ENCODE measurements around the gene PRSS12. TPM values are rescaled to one million over a fixed set of nuclear protein-coding genes. Genes with fewer than 3 reads are reported as not detected.

Gene PRSS12
- total and polyA plus RNA-seq, 2 donors (not counting 1 experiment from before 2014, with no cell fraction given) = not detected

- H3K9me3 ChIP-seq (ENCODE audit: control extremely low read depth in 1 of 3, control insufficient read depth in 2 of 3, insufficient read depth in 1 of 3, low read length in 2 of 3) = no peaks in the 10 kb centered on the region
- H3K36me3 ChIP-seq (replicated peaks in 1 of 2; ENCODE audit: control extremely low read depth in 1 of 2, control insufficient read depth in 1 of 2, extremely low read depth in 1 of 2, insufficient read depth in 2 of 2, low read length in 1 of 2) = peaks cover 1 to 17% of the 10 kb centered on the region in 2 experiments
- Mint-ChIP-seq H3K4me3 (peak overlapping the region; percentile 95), H3K27ac (peak overlapping the region; percentile 91), H3K9me3 (ENCODE audit: insufficient read depth) (no peaks in the 10 kb centered on the region), H3K4me1 (peaks cover 49% of the 10 kb centered on the region), H3K27me3 (no peaks in the 10 kb centered on the region)
- H3K4me1 ChIP-seq (ENCODE audit: control insufficient read depth in 2 of 2, insufficient read depth in 2 of 2, low read length in 2 of 2) = peaks cover 30 to 34% of the 10 kb centered on the region in 2 donors
- WGBS (ENCODE audit: insufficient coverage) = 0% methylated on average over 10 of the region's 13 CpGs
- no peaks in the 10 kb centered on the region for H3K27me3 ChIP-seq (replicated peaks in 1 of 4; ENCODE audit: control extremely low read depth in 1 of 4, control insufficient read depth in 3 of 4, insufficient read depth in 4 of 4, low read length in 3 of 4)
- H2AFZ ChIP-seq (ENCODE audit: insufficient read depth, low read depth, low read length, poor library complexity, severe bottlenecking) = peak overlapping the region; percentile 68
- peaks cover 8% of the 10 kb centered on the region for H3K79me2 ChIP-seq (ENCODE audit: control insufficient read depth, insufficient read depth, low read length)
- peak overlapping the region; percentile 81 to 95 (median 90) for H3K4me3 ChIP-seq (ENCODE audit: control extremely low read depth in 1 of 5, extremely low read depth in 1 of 5, insufficient read depth in 1 of 5, low read depth in 2 of 5, low read length in 4 of 5)
- ATAC-seq (ENCODE audit: low read depth) = no peak
- peak; percentile 34 for DNase-seq
- intact Hi-C loops (cut with micrococcal nuclease) = loop anchor here (5.0 to 10.0 kb wide), 2 partner anchors 558 to 1025 kb away; partner anchors contain the start of gene SEC24D
- TF ChIP-seq EZH2 (IDR thresholded peaks at IDR 0.05; ENCODE audit: borderline replicate concordance, insufficient read depth, low read depth, low read length, poor library complexity, severe bottlenecking) = no peak
- TF ChIP-seq, protein P1, sequence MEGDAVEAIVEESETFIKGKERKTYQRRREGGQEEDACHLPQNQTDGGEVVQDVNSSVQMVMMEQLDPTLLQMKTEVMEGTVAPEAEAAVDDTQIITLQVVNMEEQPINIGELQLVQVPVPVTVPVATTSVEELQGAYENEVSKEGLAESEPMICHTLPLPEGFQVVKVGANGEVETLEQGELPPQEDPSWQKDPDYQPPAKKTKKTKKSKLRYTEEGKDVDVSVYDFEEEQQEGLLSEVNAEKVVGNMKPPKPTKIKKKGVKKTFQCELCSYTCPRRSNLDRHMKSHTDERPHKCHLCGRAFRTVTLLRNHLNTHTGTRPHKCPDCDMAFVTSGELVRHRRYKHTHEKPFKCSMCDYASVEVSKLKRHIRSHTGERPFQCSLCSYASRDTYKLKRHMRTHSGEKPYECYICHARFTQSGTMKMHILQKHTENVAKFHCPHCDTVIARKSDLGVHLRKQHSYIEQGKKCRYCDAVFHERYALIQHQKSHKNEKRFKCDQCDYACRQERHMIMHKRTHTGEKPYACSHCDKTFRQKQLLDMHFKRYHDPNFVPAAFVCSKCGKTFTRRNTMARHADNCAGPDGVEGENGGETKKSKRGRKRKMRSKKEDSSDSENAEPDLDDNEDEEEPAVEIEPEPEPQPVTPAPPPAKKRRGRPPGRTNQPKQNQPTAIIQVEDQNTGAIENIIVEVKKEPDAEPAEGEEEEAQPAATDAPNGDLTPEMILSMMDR (IDR thresholded peaks at IDR 0.05) = no peak
- peak overlapping the region; percentile 95 to 96 for H3K27ac ChIP-seq (ENCODE audit: low read length in 2 of 2)
- POLR2A ChIA-PET = no interaction called here
- H3K4me2 ChIP-seq (replicated peaks; ENCODE audit: low read depth, low read length, poor library complexity, severe bottlenecking) = peak overlapping the region; percentile 81
- H4K20me1 ChIP-seq (ENCODE audit: control insufficient read depth, insufficient read depth, low read length, poor library complexity, severe bottlenecking) = no peaks in the 10 kb centered on the region
- CTCF ChIA-PET = interaction anchor here (0.8 to 1.0 kb wide), 2 partner anchors 9 to 55 kb away, joined by 3 to 6 read pairs; no protein-coding TSS in a partner anchor
- H3K9ac ChIP-seq (ENCODE audit: low read length) = peak overlapping the region; percentile 95
These were observed 73.5 kb downstream of the PRSS12 start for GRCh38 chr4:118279328-118279727.

DNA sequence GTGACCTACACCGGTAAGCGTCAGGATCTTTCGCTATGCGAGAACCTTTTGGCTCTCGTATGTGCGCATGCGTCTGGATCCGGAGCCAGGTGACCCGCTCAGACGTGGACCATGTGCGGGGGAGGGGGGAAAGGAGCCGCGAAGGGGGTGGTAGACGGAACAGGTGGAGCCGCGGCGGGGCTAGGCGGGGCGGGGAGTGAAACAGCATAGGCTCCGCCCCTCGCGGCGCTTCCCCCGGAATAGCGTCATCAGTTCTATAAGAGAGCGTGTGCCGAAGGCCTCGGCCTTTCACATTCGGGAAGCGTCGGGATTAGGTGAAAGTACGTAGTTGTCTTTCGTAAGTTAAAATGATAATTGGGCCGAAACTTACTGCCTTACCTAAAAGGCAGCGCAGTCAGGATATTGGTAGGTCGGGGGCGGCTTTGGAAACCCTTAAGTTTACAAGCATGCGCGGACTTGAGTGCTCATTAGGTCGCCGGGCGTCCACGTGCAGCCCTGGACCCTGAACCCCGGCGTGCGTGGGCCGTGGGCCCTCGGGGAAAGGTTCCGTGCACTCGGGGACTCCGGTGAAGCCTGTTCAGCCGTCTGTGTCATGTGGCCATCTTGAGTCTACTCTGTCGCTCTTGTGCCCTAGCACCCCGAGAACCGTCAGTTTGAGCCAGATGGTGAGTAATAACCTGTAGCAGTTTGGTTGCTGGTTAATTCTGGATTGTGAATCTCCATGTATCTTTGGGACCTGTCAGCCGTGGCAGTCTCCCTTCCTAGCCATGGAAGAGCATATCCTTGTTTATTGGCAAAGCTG, 74.1 kb downstream of the PRSS12 start:
- intact Hi-C loops (cut with micrococcal nuclease) = loop anchor here (1.0 to 10.0 kb wide), 4 partner anchors 407 to 1026 kb away; partner anchors contain the start of genes METTL14, SEC24D and USP53
- H3K4me2 ChIP-seq (replicated peaks; ENCODE audit: low read depth, low read length, poor library complexity, severe bottlenecking) = peak overlapping the region; percentile 81
- peak overlapping the region; percentile 68 for H2AFZ ChIP-seq (ENCODE audit: insufficient read depth, low read depth, low read length, poor library complexity, severe bottlenecking)
- peaks cover 25 to 28% of the 10 kb centered on the region in 2 donors for H3K4me1 ChIP-seq (ENCODE audit: control insufficient read depth in 2 of 2, insufficient read depth in 2 of 2, low read length in 2 of 2)
- H3K27me3 Mint-ChIP-seq = no peaks in the 10 kb centered on the region
- H3K9ac ChIP-seq (ENCODE audit: low read length) = peak overlapping the region; percentile 95
- H3K27ac Mint-ChIP-seq = peak overlapping the region; percentile 91
- POLR2A ChIA-PET = no interaction called here
- WGBS (ENCODE audit: insufficient coverage) = under 1% methylated on average over 55 of the region's 56 CpGs
- TF ChIP-seq EZH2 (IDR thresholded peaks at IDR 0.05; ENCODE audit: borderline replicate concordance, insufficient read depth, low read depth, low read length, poor library complexity, severe bottlenecking) = no peak
- TF ChIP-seq, protein P1 (IDR thresholded peaks at IDR 0.05) = no peak
- no peaks in the 10 kb centered on the region for H3K9me3 Mint-ChIP-seq (ENCODE audit: insufficient read depth)
- DNase-seq (peak; percentile 99), ATAC-seq (ENCODE audit: low read depth) (peak; percentile 99)
- H3K36me3 ChIP-seq (replicated peaks in 1 of 2; ENCODE audit: control extremely low read depth in 1 of 2, control insufficient read depth in 1 of 2, extremely low read depth in 1 of 2, insufficient read depth in 2 of 2, low read length in 1 of 2) = peaks cover 1 to 17% of the 10 kb centered on the region in 2 experiments
- peaks cover 43% of the 10 kb centered on the region for H3K4me1 Mint-ChIP-seq
- H3K79me2 ChIP-seq (ENCODE audit: control insufficient read depth, insufficient read depth, low read length) = peaks cover 8% of the 10 kb centered on the region
- no peaks in the 10 kb centered on the region for H3K27me3 ChIP-seq (replicated peaks in 1 of 4; ENCODE audit: control extremely low read depth in 1 of 4, control insufficient read depth in 3 of 4, insufficient read depth in 4 of 4, low read length in 3 of 4)
- CTCF ChIA-PET = interaction anchor here (0.8 to 1.0 kb wide), 2 partner anchors 8 to 54 kb away, joined by 3 to 6 read pairs; no protein-coding TSS in a partner anchor
- peak overlapping the region; percentile 95 for H3K4me3 Mint-ChIP-seq
- no peaks in the 10 kb centered on the region for H3K9me3 ChIP-seq (ENCODE audit: control extremely low read depth in 1 of 3, control insufficient read depth in 2 of 3, insufficient read depth in 1 of 3, low read length in 2 of 3)
- H3K27ac ChIP-seq (ENCODE audit: low read length in 2 of 2) = peak overlapping the region; percentile 95 to 96
- H3K4me3 ChIP-seq (ENCODE audit: control extremely low read depth in 1 of 5, extremely low read depth in 1 of 5, insufficient read depth in 1 of 5, low read depth in 2 of 5, low read length in 4 of 5) = peak overlapping the region; percentile 81 to 95 (median 90)
- H4K20me1 ChIP-seq (ENCODE audit: control insufficient read depth, insufficient read depth, low read length, poor library complexity, severe bottlenecking) = no peaks in the 10 kb centered on the region
